ENCODE measurements around the gene SPATA20.

Gene SPATA20

GRCh38 chr17:50556803-50557202 lies 9.8 kb downstream of the SPATA20 start:
- DNase-seq, result peak in 1 of 10 donors; percentile 46
- intact Hi-C loops (cut with DNase I), result no loop called here

DNA sequence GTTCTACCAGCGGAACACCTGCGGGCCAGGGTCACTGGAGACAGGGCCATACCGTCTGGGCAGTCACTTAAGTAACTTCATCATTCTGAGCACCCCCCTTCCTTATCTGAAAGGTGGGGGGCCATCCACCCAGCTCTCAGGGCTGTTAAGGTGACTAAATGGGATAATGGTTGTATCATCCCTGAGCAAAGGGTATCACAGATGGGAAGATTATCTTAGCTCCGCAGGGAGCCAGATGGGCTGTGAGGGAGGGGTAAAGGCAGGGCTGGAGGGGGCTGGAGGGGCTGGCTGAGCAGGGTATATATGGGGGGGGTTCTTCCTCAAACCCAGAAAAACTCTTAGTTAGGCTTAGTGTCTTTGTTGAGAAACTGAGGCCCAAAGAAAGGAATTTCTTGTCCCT lies 10.7 kb downstream of the SPATA20 start:
- intact Hi-C loops (cut with DNase I), result no loop called here
- DNase-seq, result no peak

GRCh38 chr17:50558091-50558490 lies 11.1 kb downstream of the SPATA20 start:
- intact Hi-C loops (cut with DNase I), result no loop called here
- no peak for DNase-seq

GRCh38 chr17:50558581-50558940 lies 11.6 kb downstream of the SPATA20 start:
- no peak for DNase-seq
- intact Hi-C loops (cut with DNase I), result no loop called here

DNA sequence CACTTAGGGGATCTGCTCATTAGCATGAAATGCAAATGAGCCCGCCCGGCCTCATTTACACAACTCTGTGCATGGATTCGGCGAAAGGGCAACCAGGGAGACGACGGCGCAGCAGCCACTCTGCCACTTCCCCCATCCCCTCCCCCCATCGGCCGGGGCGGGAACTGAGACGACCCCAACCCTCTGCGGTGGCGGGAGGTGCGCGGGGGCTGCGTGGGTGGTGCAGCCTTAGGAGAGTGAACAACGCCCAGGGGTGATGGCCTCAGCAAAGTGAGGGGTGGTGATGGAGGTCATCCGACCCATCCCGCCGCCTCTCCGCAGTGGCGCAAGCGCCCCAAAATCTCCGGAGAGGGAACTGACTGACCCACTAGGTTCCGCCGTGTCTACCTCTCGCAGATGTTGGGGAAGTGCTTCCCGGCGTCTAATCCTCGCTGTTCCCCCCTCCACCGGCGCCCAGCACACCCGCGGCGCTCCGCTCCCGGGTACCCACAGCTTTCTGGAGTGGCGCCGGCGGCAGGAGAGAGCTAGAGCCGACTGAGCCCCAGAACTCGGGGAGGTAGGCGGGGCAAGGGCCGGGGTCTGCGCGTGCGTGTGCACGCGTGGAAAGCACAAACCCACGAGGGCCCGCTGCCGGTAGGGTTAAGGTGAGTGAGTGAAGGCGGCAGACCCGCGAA lies 12.1 kb downstream of the SPATA20 start:
- intact Hi-C loops (cut with DNase I), result no loop called here
- peak in 1 of 10 donors; percentile 48 for DNase-seq

DNA sequence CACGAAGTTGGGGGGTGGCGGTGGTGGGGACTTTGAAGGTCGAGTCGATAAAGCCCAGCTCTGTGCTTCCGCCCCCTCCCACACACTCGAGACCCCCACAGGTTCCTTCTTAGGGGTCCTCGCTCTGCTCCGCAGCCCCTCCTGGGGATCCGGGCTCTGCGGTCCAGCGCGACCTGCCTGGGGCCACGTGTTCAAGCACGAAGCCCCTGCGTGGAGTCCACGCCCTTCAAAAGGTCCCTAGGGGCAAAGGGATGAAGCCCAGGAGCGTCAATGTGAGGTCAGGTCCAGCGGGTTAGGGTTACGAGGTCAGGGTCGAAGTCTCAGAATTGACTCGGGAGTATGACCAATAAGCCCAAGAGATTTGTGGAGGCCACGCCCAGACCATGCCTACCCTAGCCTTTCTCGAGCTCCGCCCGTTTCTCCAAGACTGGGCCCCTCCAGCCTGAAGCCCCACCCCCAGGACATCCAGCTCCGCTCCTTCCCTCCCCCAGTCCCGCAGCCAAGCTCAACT lies 12.8 kb downstream of the SPATA20 start:
- intact Hi-C loops (cut with DNase I), result no loop called here
- peak in 2 of 10 donors; percentile 51 to 92 for DNase-seq

GRCh38 chr17:50560185-50560824 lies 13.3 kb downstream of the SPATA20 start, which contains the start of gene CACNA1G:
TSS of gene CACNA1G (plus strand) at chr17:50560715. CDS start at chr17:50561460, 745 bp downstream.
- intact Hi-C loops (cut with DNase I), result no loop called here
- peak; percentile 83 to 98 (median 89) for DNase-seq

GRCh38 chr17:50560931-50561745 lies 14.2 kb downstream of the SPATA20 start:
- no peak for DNase-seq
- intact Hi-C loops (cut with DNase I), result no loop called here

- no peak for DNase-seq
- intact Hi-C loops (cut with DNase I), result no loop called here
Observed at GRCh38 chr17:50561746-50562141, 14.8 kb downstream of the SPATA20 start.

GRCh38 chr17:50562242-50563091 lies 15.5 kb downstream of the SPATA20 start:
- intact Hi-C loops (cut with DNase I), result no loop called here
- DNase-seq, result no peak

DNA sequence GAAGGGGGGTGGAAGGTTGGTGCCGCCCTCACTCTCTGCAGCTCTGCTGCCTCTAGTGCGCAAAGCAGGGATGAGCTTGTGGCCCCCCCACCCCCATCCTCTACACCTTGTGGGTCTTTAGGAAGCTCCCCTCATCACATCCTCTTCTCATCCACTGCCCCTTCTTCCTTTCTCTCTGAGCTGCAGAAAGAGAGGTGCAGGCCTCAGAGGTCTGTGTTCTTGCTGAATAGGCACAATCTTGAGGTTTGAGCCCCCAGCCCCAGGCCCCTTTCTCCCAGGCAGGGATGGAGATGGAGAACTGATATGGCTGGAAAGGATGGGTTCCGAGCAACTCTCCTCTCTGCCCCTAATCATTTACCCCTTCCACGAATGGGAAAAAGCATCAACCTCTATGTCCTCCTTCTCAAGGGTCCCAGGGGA lies 16.1 kb downstream of the SPATA20 start:
- intact Hi-C loops (cut with DNase I), result no loop called here
- peak in 3 of 10 donors; percentile 54 to 89 (median 55) for DNase-seq

GRCh38 chr17:50564916-50565315 lies 17.9 kb downstream of the SPATA20 start:
- intact Hi-C loops (cut with DNase I), result no loop called here
- peak in 7 of 10 donors; percentile 58 to 94 (median 72) for DNase-seq

DNA sequence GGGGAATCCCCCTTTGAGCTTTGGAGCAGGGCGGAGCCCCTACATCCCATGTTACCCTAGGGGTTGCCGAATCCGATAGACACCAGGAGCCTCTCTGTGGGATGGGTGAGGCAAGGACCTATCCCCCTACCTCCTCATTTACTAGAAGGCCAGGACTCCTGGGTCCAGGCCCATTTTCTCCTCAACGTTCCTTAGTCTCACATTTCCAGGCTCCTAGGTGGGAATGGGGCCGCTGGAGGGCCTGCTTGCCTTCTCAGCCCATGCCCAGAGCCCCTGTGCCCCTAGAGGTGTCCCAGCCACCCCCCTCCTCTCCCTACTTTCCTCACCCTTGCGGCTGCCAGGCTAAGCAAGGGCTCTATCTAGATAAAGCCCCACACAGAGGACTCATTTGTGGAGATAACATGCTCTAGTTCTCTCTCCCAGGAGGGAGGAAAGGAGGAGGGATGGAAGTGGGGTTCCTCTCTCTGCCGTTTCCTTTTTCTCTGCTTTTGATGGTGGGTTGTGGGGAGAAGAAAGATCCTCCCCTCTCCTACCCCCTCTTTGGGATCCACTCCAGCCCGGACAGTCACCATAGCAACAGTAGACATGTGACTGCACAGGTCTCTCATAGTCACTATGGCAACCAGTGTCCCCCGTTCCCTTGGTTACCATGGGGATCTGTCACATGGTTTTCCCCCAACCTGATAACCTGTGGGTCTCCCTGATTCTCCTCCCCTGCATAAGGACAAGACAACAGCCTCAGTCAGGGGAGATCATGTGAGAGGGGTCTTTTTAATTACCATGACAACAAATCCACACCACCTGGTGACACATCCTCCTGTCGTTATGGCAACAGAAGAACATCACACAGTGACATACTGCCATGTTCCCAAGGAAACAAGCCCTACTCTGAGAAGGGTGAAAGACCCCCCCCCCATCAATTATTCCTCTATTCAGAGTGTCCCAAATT lies 18.7 kb downstream of the SPATA20 start:
- peak in 9 of 10 donors; percentile 39 to 96 (median 84) for DNase-seq
- intact Hi-C loops (cut with DNase I), result no loop called here

DNA sequence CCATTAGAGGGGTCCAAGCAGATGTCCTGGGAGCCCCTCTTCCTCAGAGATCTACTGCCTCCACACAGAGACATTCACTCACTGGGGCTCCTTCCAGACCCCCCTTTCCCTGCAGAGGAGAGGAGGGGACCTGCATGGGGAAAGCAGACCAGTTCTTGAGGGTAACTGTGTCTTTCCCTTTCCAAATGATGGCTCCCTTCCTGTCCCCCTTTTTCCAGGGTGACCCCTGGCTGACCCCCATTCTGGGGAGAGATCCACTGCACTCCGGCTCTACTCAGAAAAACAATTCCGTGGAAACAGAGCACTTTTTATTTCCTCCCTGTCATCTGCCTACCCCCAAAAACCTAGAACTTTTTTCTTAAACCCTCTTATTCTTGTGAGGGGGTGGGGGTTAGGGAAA lies 19.9 kb downstream of the SPATA20 start:
- no peak for DNase-seq
- intact Hi-C loops (cut with DNase I), result no loop called here

- intact Hi-C loops (cut with DNase I), result no loop called here
- peak in 1 of 10 donors; percentile 65 for DNase-seq
Observed at GRCh38 chr17:50568659-50569058, 21.7 kb downstream of the SPATA20 start.

DNA sequence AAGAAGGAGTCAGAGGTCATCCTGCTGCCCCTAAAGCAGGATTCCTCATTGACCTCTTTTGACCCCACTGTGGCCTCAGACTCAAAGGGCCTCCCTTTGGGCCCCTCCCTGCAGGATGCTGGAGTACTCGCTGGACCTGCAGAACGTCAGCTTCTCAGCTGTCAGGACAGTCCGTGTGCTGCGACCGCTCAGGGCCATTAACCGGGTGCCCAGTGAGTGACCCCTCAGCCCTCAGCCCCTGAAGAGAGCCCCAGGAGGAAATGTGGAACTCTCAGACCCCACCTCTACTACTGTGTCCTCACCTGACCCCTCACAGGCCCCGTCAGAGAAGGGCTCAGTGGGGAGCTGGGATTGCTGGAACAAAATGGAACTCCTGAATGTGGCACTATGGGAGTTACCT lies 22.6 kb downstream of the SPATA20 start:
- intact Hi-C loops (cut with DNase I), result no loop called here
- DNase-seq, result no peak

- no peak for DNase-seq
- intact Hi-C loops (cut with DNase I), result no loop called here
Observed at GRCh38 chr17:50570032-50570431, 23.1 kb downstream of the SPATA20 start.

- no peak for DNase-seq
- intact Hi-C loops (cut with DNase I), result no loop called here
Observed at GRCh38 chr17:50570528-50570927, 23.6 kb downstream of the SPATA20 start.

DNA sequence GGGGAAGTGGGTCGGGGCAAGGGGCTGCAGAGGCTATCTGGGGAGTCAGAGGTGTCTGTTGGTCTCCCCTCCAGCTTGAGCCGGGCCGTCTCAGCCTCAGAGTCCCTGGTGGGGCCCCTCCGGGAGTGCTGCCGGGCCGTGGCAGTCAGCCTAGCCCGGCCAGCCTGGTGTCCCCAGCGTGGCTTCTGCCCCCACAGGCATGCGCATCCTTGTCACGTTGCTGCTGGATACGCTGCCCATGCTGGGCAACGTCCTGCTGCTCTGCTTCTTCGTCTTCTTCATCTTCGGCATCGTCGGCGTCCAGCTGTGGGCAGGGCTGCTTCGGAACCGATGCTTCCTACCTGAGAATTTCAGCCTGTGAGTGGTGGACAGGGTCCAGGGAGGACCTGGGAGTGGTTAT lies 24.7 kb downstream of the SPATA20 start:
- no peak for DNase-seq
- intact Hi-C loops (cut with DNase I), result no loop called here

All from posterior cingulate gyrus (tissue), 11 donors.